GM10248 (cell line): ENCODE measurements around the gene GALNT4.

Source experiments
- CTCF ChIA-PET: fragments of 300-600 bp; sonication (Branson Sonifier 250); formaldehyde crosslinking; extraction: SDS; loops from one replicate; lab custom pipeline; 2021; ENCODE audit warnings: antibody characterized with exemption; lab: Yijun Ruan, JAX
- POLR2A ChIA-PET: fragments of 350-650 bp; sonication (Branson Sonifier 250); formaldehyde crosslinking; extraction: SDS; loops from one replicate; lab custom pipeline; 2020; ENCODE audit warnings: antibody characterized with exemption; lab: Yijun Ruan, JAX
- DNase-seq: peaks from one replicate; pipeline ENCODE4 v3.0.0; 2012; ENCODE audit errors: extremely low spot score
- CTCF ChIP-seq: IDR thresholded peaks from 2 replicates; pipeline ENCODE4 v1.5.1; 2012; ENCODE audit warnings: mild to moderate bottlenecking, low read depth; ENCODE audit errors: extremely low read depth, missing control alignments, control extremely low read depth

Gene GALNT4

GRCh38 chr12:89514751-89515150, 9.8 kb downstream of the GALNT4 start:
- ChIA-PET POLR2A (no interaction called here), CTCF (interaction anchor here (0.9 to 1.6 kb wide), 4 partner anchors 11 to 44 kb away, joined by 3 to 4 read pairs (median 3); partner anchors contain the start of gene POC1B)
- no peak for TF ChIP-seq CTCF

GRCh38 chr12:89513544-89513943, 11.1 kb downstream of the GALNT4 start:
- POLR2A ChIA-PET: interaction anchor here (0.6 kb wide), 1 partner anchor 43 kb away, joined by 6 read pairs; no protein-coding TSS in a partner anchor
- no peak for TF ChIP-seq CTCF
- DNase-seq: no peak
- CTCF ChIA-PET: interaction anchor here (1.0 to 3.6 kb wide), 5 partner anchors 8 to 268 kb away, joined by 3 to 37 read pairs (median 3); partner anchors contain the start of gene GALNT4

More at GRCh38 chr12:89514751-89515150, 9.8 kb downstream of the GALNT4 start:
- DNase-seq: peak; percentile 43

GRCh38 chr12:89507015-89507824, 17.4 kb downstream of the GALNT4 start:
- TF ChIP-seq CTCF: no peak
- ChIA-PET CTCF (interaction anchor here (0.9 to 2.5 kb wide), 6 partner anchors 10 to 488 kb away, joined by 3 to 9 read pairs (median 4); partner anchors contain the start of gene GALNT4), POLR2A (no interaction called here)
- no peak for DNase-seq

GRCh38 chr12:89506050-89506449, 18.5 kb downstream of the GALNT4 start:
- ChIA-PET CTCF (interaction anchor here (0.6 to 1.8 kb wide), 3 partner anchors 11 to 1405 kb away, joined by 3 to 4 read pairs (median 4); no protein-coding TSS in a partner anchor), POLR2A (no interaction called here)
- no peak for TF ChIP-seq CTCF
- no peak for DNase-seq

- DNase-seq: no peak
- POLR2A ChIA-PET: interaction anchor here (0.6 kb wide), 1 partner anchor 567 kb away, joined by 3 read pairs; no protein-coding TSS in a partner anchor
- no peak for TF ChIP-seq CTCF
- CTCF ChIA-PET: interaction anchor here (0.6 to 1.0 kb wide), 3 partner anchors 9 to 33 kb away, joined by 3 read pairs; no protein-coding TSS in a partner anchor
Observed at GRCh38 chr12:89504560-89505346, 19.8 kb downstream of the GALNT4 start.

- no peak for TF ChIP-seq CTCF
- ChIA-PET CTCF (no interaction called here), POLR2A (no interaction called here)
- DNase-seq: no peak
Observed at GRCh38 chr12:89501793-89502192, 22.8 kb downstream of the GALNT4 start.
